ENCODE measurements around the gene PADI1.

The PADI1 gene

DNA sequence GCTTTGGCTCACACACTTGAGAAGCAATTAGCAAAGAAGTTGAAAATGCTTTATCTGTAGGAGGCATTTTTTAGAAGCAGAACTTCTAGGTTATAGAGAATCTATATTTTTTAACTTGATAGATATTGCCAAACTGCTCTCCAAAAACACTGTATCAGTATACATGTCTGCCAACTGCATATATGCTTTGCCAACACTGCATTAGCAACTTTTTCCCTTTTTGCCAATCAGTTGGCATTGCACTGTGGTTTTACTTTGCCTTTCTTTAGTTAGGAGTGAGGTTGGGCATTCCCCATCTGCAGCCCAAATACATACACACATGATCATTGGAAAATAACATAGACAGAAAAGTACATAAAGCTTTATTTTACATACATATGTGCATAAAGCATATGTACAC lies 59.0 kb downstream of the PADI1 start:
- no peaks in the 10 kb centered on the region for H3K79me2 ChIP-seq (ENCODE audit: insufficient read depth, low read length)
- no peak overlapping the region for H2AFZ ChIP-seq (ENCODE audit: low read depth, low read length)
- TF ChIP-seq, protein P1, sequence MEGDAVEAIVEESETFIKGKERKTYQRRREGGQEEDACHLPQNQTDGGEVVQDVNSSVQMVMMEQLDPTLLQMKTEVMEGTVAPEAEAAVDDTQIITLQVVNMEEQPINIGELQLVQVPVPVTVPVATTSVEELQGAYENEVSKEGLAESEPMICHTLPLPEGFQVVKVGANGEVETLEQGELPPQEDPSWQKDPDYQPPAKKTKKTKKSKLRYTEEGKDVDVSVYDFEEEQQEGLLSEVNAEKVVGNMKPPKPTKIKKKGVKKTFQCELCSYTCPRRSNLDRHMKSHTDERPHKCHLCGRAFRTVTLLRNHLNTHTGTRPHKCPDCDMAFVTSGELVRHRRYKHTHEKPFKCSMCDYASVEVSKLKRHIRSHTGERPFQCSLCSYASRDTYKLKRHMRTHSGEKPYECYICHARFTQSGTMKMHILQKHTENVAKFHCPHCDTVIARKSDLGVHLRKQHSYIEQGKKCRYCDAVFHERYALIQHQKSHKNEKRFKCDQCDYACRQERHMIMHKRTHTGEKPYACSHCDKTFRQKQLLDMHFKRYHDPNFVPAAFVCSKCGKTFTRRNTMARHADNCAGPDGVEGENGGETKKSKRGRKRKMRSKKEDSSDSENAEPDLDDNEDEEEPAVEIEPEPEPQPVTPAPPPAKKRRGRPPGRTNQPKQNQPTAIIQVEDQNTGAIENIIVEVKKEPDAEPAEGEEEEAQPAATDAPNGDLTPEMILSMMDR (IDR thresholded peaks at IDR 0.05; ENCODE audit: borderline replicate concordance, extremely low read depth, low read length, poor library complexity, severe bottlenecking) = no peak
- no peak for TF ChIP-seq EZH2 (IDR thresholded peaks at IDR 0.05; ENCODE audit: borderline replicate concordance, low read depth, low read length, severe bottlenecking)
- H3K27ac ChIP-seq (ENCODE audit: low read length) = no peak overlapping the region
- ATAC-seq (ENCODE audit: insufficient read depth, low read depth) = no peak
- H3K9ac ChIP-seq (ENCODE audit: low read depth, low read length) = no peak overlapping the region
- no peaks in the 10 kb centered on the region for H3K36me3 ChIP-seq (ENCODE audit: insufficient read depth, low read length)
- H3K27me3 ChIP-seq (ENCODE audit: insufficient read depth, low read length, poor library complexity) = no peaks in the 10 kb centered on the region
- no peak overlapping the region for H3K4me3 ChIP-seq (ENCODE audit: low read depth in 1 of 2, low read length in 2 of 2)
- DNase-seq = no peak
- 0 out of 2 replicates have a peak, but pooled peaks cover 5% of the 10 kb centered on the region for H4K20me1 ChIP-seq (ENCODE audit: insufficient read depth, low read length)
- no peak overlapping the region for H3K4me2 ChIP-seq (ENCODE audit: insufficient read depth, low read length)
- no peaks in the 10 kb centered on the region for H3K4me1 ChIP-seq (ENCODE audit: insufficient read depth, low read length)
- H3K9me3 ChIP-seq (ENCODE audit: insufficient read depth, low read length, severe bottlenecking) = no peaks in the 10 kb centered on the region

DNA sequence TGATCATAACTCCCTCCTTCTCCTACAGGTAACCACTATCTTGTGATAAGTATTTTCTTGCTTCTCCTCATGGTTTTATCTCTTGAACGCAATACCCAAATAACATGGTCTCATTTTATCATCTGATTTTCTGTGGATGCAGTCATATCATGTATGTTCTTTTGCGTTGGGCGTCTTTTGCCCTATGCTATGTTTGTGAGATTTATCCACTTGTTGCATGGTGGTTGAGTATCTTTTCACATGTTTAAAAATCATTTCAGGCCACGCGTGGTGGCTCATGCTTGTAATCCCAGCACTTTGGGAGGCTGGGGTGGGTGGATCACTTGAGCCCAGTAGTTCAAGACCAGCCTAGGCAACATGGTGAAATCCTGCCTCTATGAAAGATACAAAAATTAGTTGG lies 59.5 kb downstream of the PADI1 start:
- no peak overlapping the region for H3K4me3 ChIP-seq (ENCODE audit: low read depth in 1 of 2, low read length in 2 of 2)
- H3K27ac ChIP-seq (ENCODE audit: low read length) = no peak overlapping the region
- no peaks in the 10 kb centered on the region for H3K9me3 ChIP-seq (ENCODE audit: insufficient read depth, low read length, severe bottlenecking)
- DNase-seq (no peak), ATAC-seq (ENCODE audit: insufficient read depth, low read depth) (no peak)
- H3K36me3 ChIP-seq (ENCODE audit: insufficient read depth, low read length) = no peaks in the 10 kb centered on the region
- H3K79me2 ChIP-seq (ENCODE audit: insufficient read depth, low read length) = no peaks in the 10 kb centered on the region
- no peaks in the 10 kb centered on the region for H3K27me3 ChIP-seq (ENCODE audit: insufficient read depth, low read length, poor library complexity)
- H2AFZ ChIP-seq (ENCODE audit: low read depth, low read length) = no peak overlapping the region
- H4K20me1 ChIP-seq (ENCODE audit: insufficient read depth, low read length) = 0 out of 2 replicates have a peak, but pooled peaks cover 5% of the 10 kb centered on the region
- H3K9ac ChIP-seq (ENCODE audit: low read depth, low read length) = no peak overlapping the region
- TF ChIP-seq, protein P1 (IDR thresholded peaks at IDR 0.05; ENCODE audit: borderline replicate concordance, extremely low read depth, low read length, poor library complexity, severe bottlenecking) = no peak
- no peak for TF ChIP-seq EZH2 (IDR thresholded peaks at IDR 0.05; ENCODE audit: borderline replicate concordance, low read depth, low read length, severe bottlenecking)
- H3K4me1 ChIP-seq (ENCODE audit: insufficient read depth, low read length) = no peaks in the 10 kb centered on the region
- H3K4me2 ChIP-seq (ENCODE audit: insufficient read depth, low read length) = no peak overlapping the region

DNA sequence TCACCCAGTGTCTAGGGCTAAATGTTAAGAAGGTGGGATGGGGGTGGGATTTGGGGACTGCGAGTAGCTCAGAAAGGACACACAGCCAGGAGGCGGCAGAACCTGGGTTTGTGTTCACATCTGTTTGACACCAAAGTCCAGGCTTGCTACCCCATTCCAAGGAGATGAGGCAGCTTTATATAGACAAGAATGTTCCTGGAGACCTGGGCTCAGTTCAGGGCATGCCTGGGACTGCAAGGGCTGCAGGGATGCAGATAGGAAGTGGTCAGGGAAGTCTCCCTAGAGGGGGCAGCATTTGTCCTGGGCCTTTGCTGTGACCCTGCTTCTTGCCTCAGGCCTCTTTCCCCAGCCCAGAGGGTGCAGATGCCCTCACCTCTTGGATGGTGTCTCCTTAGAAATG lies 60.2 kb downstream of the PADI1 start:
- H3K4me3 ChIP-seq (ENCODE audit: low read depth in 1 of 2, low read length in 2 of 2) = no peak overlapping the region
- ATAC-seq (ENCODE audit: insufficient read depth, low read depth) (no peak), DNase-seq (no peak)
- no peaks in the 10 kb centered on the region for H3K79me2 ChIP-seq (ENCODE audit: insufficient read depth, low read length)
- no peak overlapping the region for H3K4me2 ChIP-seq (ENCODE audit: insufficient read depth, low read length)
- TF ChIP-seq, protein P1 (IDR thresholded peaks at IDR 0.05; ENCODE audit: borderline replicate concordance, extremely low read depth, low read length, poor library complexity, severe bottlenecking) = no peak
- TF ChIP-seq EZH2 (IDR thresholded peaks at IDR 0.05; ENCODE audit: borderline replicate concordance, low read depth, low read length, severe bottlenecking) = no peak
- H3K9me3 ChIP-seq (ENCODE audit: insufficient read depth, low read length, severe bottlenecking) = no peaks in the 10 kb centered on the region
- no peaks in the 10 kb centered on the region for H3K36me3 ChIP-seq (ENCODE audit: insufficient read depth, low read length)
- H4K20me1 ChIP-seq (ENCODE audit: insufficient read depth, low read length) = 0 out of 2 replicates have a peak, but pooled peaks cover 5% of the 10 kb centered on the region
- no peaks in the 10 kb centered on the region for H3K4me1 ChIP-seq (ENCODE audit: insufficient read depth, low read length)
- no peaks in the 10 kb centered on the region for H3K27me3 ChIP-seq (ENCODE audit: insufficient read depth, low read length, poor library complexity)
- no peak overlapping the region for H3K9ac ChIP-seq (ENCODE audit: low read depth, low read length)
- H2AFZ ChIP-seq (ENCODE audit: low read depth, low read length) = no peak overlapping the region
- H3K27ac ChIP-seq (ENCODE audit: low read length) = no peak overlapping the region

DNA sequence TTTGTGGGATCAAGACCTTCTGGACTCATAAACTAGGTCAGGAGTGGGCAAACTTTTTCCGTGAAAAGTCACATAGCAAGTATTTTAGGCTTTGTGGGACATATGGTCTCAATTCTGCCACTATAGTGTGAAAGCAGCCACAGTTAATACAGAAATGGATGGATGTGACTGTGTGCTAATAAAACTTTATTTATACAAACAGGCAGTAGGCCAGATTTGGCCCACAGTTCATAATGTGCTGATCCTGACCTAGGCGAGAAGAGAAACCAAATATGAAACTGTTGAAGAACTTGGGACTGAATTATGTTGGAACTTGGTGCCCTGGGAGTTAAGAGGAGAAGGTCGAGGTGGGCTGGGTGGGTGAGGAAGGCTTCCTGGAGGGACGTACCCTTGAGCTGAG lies 61.0 kb downstream of the PADI1 start:
- H3K4me3 ChIP-seq (ENCODE audit: low read depth in 1 of 2, low read length in 2 of 2) = no peak overlapping the region
- no peak overlapping the region for H3K4me2 ChIP-seq (ENCODE audit: insufficient read depth, low read length)

More for the DNA sequence above, 61.0 kb downstream of the PADI1 start:
- no peaks in the 10 kb centered on the region for H3K4me1 ChIP-seq (ENCODE audit: insufficient read depth, low read length)
- no peak overlapping the region for H2AFZ ChIP-seq (ENCODE audit: low read depth, low read length)
- no peaks in the 10 kb centered on the region for H3K9me3 ChIP-seq (ENCODE audit: insufficient read depth, low read length, severe bottlenecking)
- TF ChIP-seq, protein P1 (IDR thresholded peaks at IDR 0.05; ENCODE audit: borderline replicate concordance, extremely low read depth, low read length, poor library complexity, severe bottlenecking) = no peak
- no peak for TF ChIP-seq EZH2 (IDR thresholded peaks at IDR 0.05; ENCODE audit: borderline replicate concordance, low read depth, low read length, severe bottlenecking)
- DNase-seq (no peak), ATAC-seq (ENCODE audit: insufficient read depth, low read depth) (no peak)
- H3K27ac ChIP-seq (ENCODE audit: low read length) = no peak overlapping the region
- H3K36me3 ChIP-seq (ENCODE audit: insufficient read depth, low read length) = no peaks in the 10 kb centered on the region
- H4K20me1 ChIP-seq (ENCODE audit: insufficient read depth, low read length) = no peaks in the 10 kb centered on the region
- no peak overlapping the region for H3K9ac ChIP-seq (ENCODE audit: low read depth, low read length)
- no peaks in the 10 kb centered on the region for H3K79me2 ChIP-seq (ENCODE audit: insufficient read depth, low read length)
- H3K27me3 ChIP-seq (ENCODE audit: insufficient read depth, low read length, poor library complexity) = no peaks in the 10 kb centered on the region
